GM12892 (cell line): ENCODE measurements around the gene TEAD1.

Source experiments
- POLR2A ChIP-seq: IDR thresholded peaks from 2 replicates; pipeline ENCODE4 v1.6.1; 2011; ENCODE audit warnings: low read depth, low read length, control low read depth
- POLR2AphosphoS5 ChIP-seq: IDR thresholded peaks from 2 replicates; pipeline ENCODE4 v1.6.1; 2011; ENCODE audit warnings: low read depth, low read length, control low read depth
- TAF1 ChIP-seq: IDR thresholded peaks from 2 replicates; pipeline ENCODE4 v1.6.1; 2011; ENCODE audit warnings: low read depth, mild to moderate bottlenecking, control low read depth, low read length, borderline replicate concordance

GRCh38 chr11:12707500-12707880 lies 33.3 kb downstream of the TEAD1 start:
- no peak for TF ChIP-seq POLR2AphosphoS5
- TF ChIP-seq POLR2A, result no peak
- TF ChIP-seq TAF1, result no peak
